GM12878 (cell line): Measurements from ENCODE around the gene MEF2D. TPM values are rescaled to one million over a fixed set of nuclear protein-coding genes. Genes with fewer than 3 reads are reported as not detected.

Experiments used
- ATAC-seq: fragments of 200-7000 bp; cut with Tn5 transposase; 3 replicates; pipeline ENCODE4 v1.9.1; 2020; ENCODE audit warnings: mild to moderate bottlenecking, moderate library complexity
- BruUV-seq: library from RNA; stranded (reverse); fragments of 400-500 nt; replicated peaks from 2 replicates; lab custom pipeline; 2021; lab: Mats Ljungman, UMichigan
- CTCF ChIA-PET: fragments of 300-600 bp; sonication (Branson Sonifier 250); formaldehyde crosslinking; extraction: SDS; loops from one replicate; lab custom pipeline; 2021; ENCODE audit warnings: inconsistent platforms; lab: Yijun Ruan, JAX
- POLR2A ChIA-PET: fragments of 350-600 bp; formaldehyde crosslinking; extraction: SDS; loops from one replicate; lab custom pipeline; 2021; ENCODE audit warnings: inconsistent platforms; lab: Charles Lee
- RAD21 ChIA-PET: fragments of 300-600 bp; sonication (Branson Sonifier 250); formaldehyde crosslinking; loops from one replicate; lab custom pipeline; 2023; ENCODE audit warnings: antibody characterized with exemption; ENCODE audit not compliant: unreplicated experiment; lab: Charles Lee
- SMC1A ChIA-PET: fragments of 300-600 bp; sonication (Branson Sonifier 250); formaldehyde crosslinking; loops from one replicate; lab custom pipeline; 2023; ENCODE audit not compliant: unreplicated experiment, uncharacterized antibody; lab: Charles Lee
- DNase-seq: peaks from one replicate; pipeline ENCODE4 v3.0.0-alpha.2; 2011; ENCODE audit warnings: low read depth, low spot score
- FAIRE-seq: peaks from 3 replicates; lab custom pipeline; 2011; peaks lifted over from hg19 to GRCh38; lab: Jason Lieb, UNC
- H2AFZ ChIP-seq: 2 replicates; pipeline ENCODE4 v1.6.0; 2011; ENCODE audit warnings: low read depth, low read length, control low read depth; ENCODE audit not compliant: control insufficient read depth
- H3K27ac ChIP-seq: 2 replicates; pipeline ENCODE4 v1.5.1; 2011; ENCODE audit warnings: control low read depth; ENCODE audit not compliant: control insufficient read depth, insufficient read depth
- H3K27me3 ChIP-seq, 2 experiments: replicated peaks in 1 of 2; 2 replicates each; pipeline versions ENCODE4 v1.6.0 to v1.6.1; 2011; ENCODE audit warnings: low read length in 1 of 2; ENCODE audit not compliant: control insufficient read depth in 2 of 2, insufficient read depth in 2 of 2
- H3K36me3 ChIP-seq, 2 experiments: 2 replicates each; pipeline ENCODE4 v1.5.1; 2011; ENCODE audit warnings: low read length in 1 of 2; ENCODE audit not compliant: control insufficient read depth in 2 of 2, insufficient read depth in 2 of 2
- H3K4me1 ChIP-seq: 2 replicates; pipeline ENCODE4 v1.6.1; 2011; ENCODE audit warnings: mild to moderate bottlenecking, low read length, moderate library complexity, mixed read lengths; ENCODE audit not compliant: control insufficient read depth, insufficient read depth
- H3K4me2 ChIP-seq: 2 replicates; pipeline ENCODE4 v1.6.0; 2011; ENCODE audit warnings: control low read depth; ENCODE audit not compliant: control insufficient read depth, insufficient read depth
- H3K4me3 ChIP-seq: fragments of 200-600 bp; sonication (generic); 2 replicates; pipeline ENCODE4 v1.5.1; 2016
- H3K79me2 ChIP-seq: 2 replicates; pipeline ENCODE4 v1.6.0; 2011; ENCODE audit warnings: low read length; ENCODE audit not compliant: control insufficient read depth, insufficient read depth
- H3K9ac ChIP-seq: 2 replicates; pipeline ENCODE4 v1.8.0; 2011; ENCODE audit warnings: low read length, control low read depth, mixed read lengths; ENCODE audit not compliant: control insufficient read depth, insufficient read depth
- H3K9me3 ChIP-seq: replicated peaks from 3 replicates; pipeline ENCODE4 v1.5.1; 2011; ENCODE audit warnings: mild to moderate bottlenecking, low read length; ENCODE audit not compliant: control insufficient read depth, insufficient read depth
- H4K20me1 ChIP-seq: 2 replicates; pipeline ENCODE4 v1.6.0; 2011; ENCODE audit not compliant: control insufficient read depth, insufficient read depth
- BCL11A ChIP-seq: IDR thresholded peaks from 2 replicates; pipeline ENCODE4 v1.6.1; 2011; ENCODE audit warnings: low read depth, low read length
- CHD2 ChIP-seq: IDR thresholded peaks from 2 replicates; pipeline ENCODE4 v1.6.1; 2011; ENCODE audit warnings: low read depth, low read length, improper control_type of control experiment, borderline replicate concordance
- CTCF ChIP-seq, 3 experiments: IDR thresholded peaks in 2 of 3; conservative IDR thresholded peaks in 1 of 3; 2 replicates each; pipeline ENCODE4 v1.5.1; 2011; ENCODE audit warnings: low read depth in 3 of 3, low read length in 3 of 3, mild to moderate bottlenecking in 3 of 3, control low read depth in 2 of 3, moderate library complexity in 2 of 3, inconsistent platforms in 1 of 3, mixed read lengths in 1 of 3; ENCODE audit not compliant: control insufficient read depth in 2 of 3, insufficient read depth in 1 of 3; ENCODE audit errors: extremely low read depth in 1 of 3
- FOXK2 ChIP-seq: fragments of 450-650 bp; IDR thresholded peaks from 2 replicates; pipeline ENCODE4 v1.6.1; 2017; ENCODE audit warnings: mild to moderate bottlenecking, moderate library complexity
- FOXM1 ChIP-seq: IDR thresholded peaks from 2 replicates; pipeline ENCODE4 v1.6.1; 2012; ENCODE audit warnings: low read depth, mild to moderate bottlenecking, inconsistent platforms, low read length, moderate library complexity
- GATAD2B ChIP-seq: fragments of 450-650 bp; conservative IDR thresholded peaks from 2 replicates; pipeline ENCODE4 v1.6.1; 2017; ENCODE audit warnings: low read depth, mild to moderate bottlenecking, moderate library complexity
- IRF5 ChIP-seq: fragments of 450-650 bp; IDR thresholded peaks from 2 replicates; pipeline ENCODE4 v1.6.1; 2017; ENCODE audit warnings: borderline replicate concordance
- NR2F1 ChIP-seq: fragments of 450-650 bp; conservative IDR thresholded peaks from 2 replicates; pipeline ENCODE4 v1.6.1; 2017; ENCODE audit warnings: mild to moderate bottlenecking
- RAD21 ChIP-seq: IDR thresholded peaks from 2 replicates; pipeline ENCODE4 v1.6.1; 2011; ENCODE audit warnings: mild to moderate bottlenecking, low read depth, low read length, moderate library complexity; ENCODE audit not compliant: insufficient read depth
- SMC3 ChIP-seq: IDR thresholded peaks from 2 replicates; pipeline ENCODE4 v1.6.1; 2011; ENCODE audit warnings: low read length, improper control_type of control experiment, borderline replicate concordance
- ZNF24 ChIP-seq: fragments of 450-650 bp; IDR thresholded peaks from 2 replicates; pipeline ENCODE4 v1.6.1; 2017; ENCODE audit warnings: antibody characterized with exemption, mild to moderate bottlenecking
- ZZZ3 ChIP-seq: IDR thresholded peaks from 2 replicates; pipeline ENCODE4 v1.6.1; 2011; ENCODE audit warnings: low read depth; ENCODE audit not compliant: control insufficient read depth, insufficient read length
- WGBS: methylation state at CpG from one replicate; pipeline ENCODE4 v1.1.6; 2016; ENCODE audit warnings: low lambda C conversion rate; ENCODE audit not compliant: insufficient replicate concordance, insufficient coverage; ENCODE audit errors: missing lambda C conversion rate; 5-methylcytosine and 5-hydroxymethylcytosine counted together
- in situ Hi-C: fragments of 300-500 bp; cut with MboI; formaldehyde crosslinking; loops from 9 replicates; pipeline ENCODE4 v1.14.3; 2018; ENCODE audit warnings: mixed read lengths
- intact Hi-C: fragments of 100-400 bp; cut with micrococcal nuclease; formaldehyde crosslinking; loops from one replicate; pipeline ENCODE4 v1.14.2; 2022; ENCODE audit not compliant: unreplicated experiment
- polyA plus RNA-seq, 11 experiments: library from polyadenylated mRNA; depleted of rRNA in 4 of 11; unstranded in 6 of 11; stranded (reverse) in 5 of 11; fragments of >200 nt; fragmentation: Nextera tagmentation in 4 of 11; fragmentation: Illumina TruSeq in 1 of 11; extraction: Ambion mirVana in 4 of 11; extraction: Trizol in 1 of 11; gene quantifications; 1 replicate in 1 of 11; 2 replicates in 10 of 11; pipeline versions ENCODE4 v1.2.1 to v1.2.3, GENCODE V29; 2011 to 2016; ENCODE audit warnings: inconsistent platforms in 2 of 11, missing spikeins in 2 of 11, low read depth in 1 of 11
- total RNA-seq, 4 experiments: library from RNA; depleted of rRNA in 3 of 4; stranded (reverse); fragments of >200 nt in 3 of 4; fragmentation: Illumina TruSeq in 1 of 4; extraction: Trizol in 1 of 4; gene quantifications; 2 replicates each; pipeline versions ENCODE4 v1.2.1 to v1.2.3, GENCODE V29; 2013 to 2021

Gene MEF2D
- total and polyA plus RNA-seq, 10 of the 15 experiments (the other 5 are each of a cell fraction or from before 2014, with no cell fraction given): 0.61 to 53.0 (median 15.2) TPM

GRCh38 chr1:156444407-156445001 lies 56.1 kb downstream of the MEF2D start:
- Histone ChIP-seq H3K4me1 (no peaks in the 10 kb centered on the region), H2AFZ (no peak overlapping the region), H3K9me3 (no peaks in the 10 kb centered on the region), H3K27me3 (peaks cover 16 to 19% of the 10 kb centered on the region in 2 experiments), H4K20me1 (no peaks in the 10 kb centered on the region), H3K9ac (no peak overlapping the region), H3K36me3 (no peaks in the 10 kb centered on the region), H3K4me3 (no peak overlapping the region), H3K79me2 (no peaks in the 10 kb centered on the region), H3K4me2 (no peak overlapping the region), H3K27ac (no peak overlapping the region)
- CTCF ChIA-PET: interaction anchor here (0.6 to 11.3 kb wide), 9 partner anchors 20 to 176 kb away, joined by 3 to 468 read pairs (median 8); partner anchors contain the start of gene SMG5
- WGBS: 0% methylated on average over 1 of the region's 1 CpG
- TF ChIP-seq ZNF24 (peak; percentile 100), NR2F1 (no peak), ZZZ3 (no peak), FOXM1 (no peak), CHD2 (no peak), IRF5 (no peak), RAD21 (peak; percentile 74), SMC3 (peak; percentile 82), BCL11A (no peak), CTCF (IDR thresholded peaks at IDR 0.05 in 2 of 3, conservative IDR thresholded peaks at IDR 0.05 in 1 of 3; ENCODE audit: control insufficient read depth in 2 of 3, extremely low read depth in 1 of 3, insufficient read depth in 1 of 3, low read depth in 3 of 3, low read length in 3 of 3) (peak; percentile 44 to 68 (median 49); a peak in 4 of 6 replicates), GATAD2B (no peak), FOXK2 (no peak)
- in situ Hi-C loops: loop anchor here (5.0 kb wide), 1 partner anchor 62 kb away; no protein-coding TSS in a partner anchor
- RAD21 ChIA-PET: interaction anchor here (0.7 to 2.8 kb wide), 5 partner anchors 25 to 85 kb away, joined by 3 to 162 read pairs (median 8); no protein-coding TSS in a partner anchor
- POLR2A ChIA-PET: interaction anchor here (0.7 to 0.8 kb wide), 2 partner anchors 80 to 152 kb away, joined by 3 to 5 read pairs; no protein-coding TSS in a partner anchor
- peak; percentile 56 for FAIRE-seq
- SMC1A ChIA-PET: interaction anchor here (0.7 to 5.3 kb wide), 6 partner anchors 11 to 85 kb away, joined by 3 to 149 read pairs (median 14); no protein-coding TSS in a partner anchor
- intact Hi-C loops: loop anchor here (1.0 to 2.0 kb wide), 2 partner anchors 24 to 87 kb away; no protein-coding TSS in a partner anchor
- ATAC-seq: peak; percentile 62
- DNase-seq: no peak
- no TSS peak for BruUV-seq
